GM12878 (cell line): ENCODE results near the gene BCKDK. TPM values are rescaled to one million over a fixed set of nuclear protein-coding genes. Genes with fewer than 3 reads are reported as not detected.

Experiments used
- ASH2L ChIP-seq: fragments of 300-600, 200-600 bp; sonication (generic); IDR thresholded peaks from 2 replicates; pipeline ENCODE4 v1.6.1; 2017; ENCODE audit warnings: low read depth, mild to moderate bottlenecking, borderline replicate concordance
- ATF3 ChIP-seq: IDR thresholded peaks from 2 replicates; pipeline ENCODE4 v1.6.1; 2011; ENCODE audit warnings: low read depth, mild to moderate bottlenecking, low read length, moderate library complexity, borderline replicate concordance; ENCODE audit errors: extremely low read depth
- ATF7 ChIP-seq: fragments of 450-650 bp; IDR thresholded peaks from 2 replicates; pipeline ENCODE4 v1.6.1; 2016; ENCODE audit warnings: low read depth, mild to moderate bottlenecking
- BCL11A ChIP-seq: IDR thresholded peaks from 2 replicates; pipeline ENCODE4 v1.6.1; 2011; ENCODE audit warnings: low read depth, low read length
- CBX5 ChIP-seq: sonication (generic); IDR thresholded peaks from 2 replicates; pipeline ENCODE4 v1.6.1; 2016; ENCODE audit warnings: low read depth, moderate library complexity, mild to moderate bottlenecking, inconsistent platforms
- CREM ChIP-seq: IDR thresholded peaks from 2 replicates; pipeline ENCODE4 v1.6.1; 2014; ENCODE audit warnings: antibody characterized with exemption, low read depth
- CTCF ChIP-seq, 3 experiments: IDR thresholded peaks in 2 of 3; conservative IDR thresholded peaks in 1 of 3; 2 replicates each; pipeline ENCODE4 v1.5.1; 2011; ENCODE audit warnings: low read depth in 3 of 3, low read length in 3 of 3, mild to moderate bottlenecking in 3 of 3, control low read depth in 2 of 3, moderate library complexity in 2 of 3, inconsistent platforms in 1 of 3, mixed read lengths in 1 of 3; ENCODE audit not compliant: control insufficient read depth in 2 of 3, insufficient read depth in 1 of 3; ENCODE audit errors: extremely low read depth in 1 of 3
- E2F8 ChIP-seq: fragments of 450-650 bp; IDR thresholded peaks from 2 replicates; pipeline ENCODE4 v1.6.1; 2018; ENCODE audit warnings: mild to moderate bottlenecking, low read depth, moderate library complexity; ENCODE audit not compliant: partially characterized antibody
- FOXM1 ChIP-seq: IDR thresholded peaks from 2 replicates; pipeline ENCODE4 v1.6.1; 2012; ENCODE audit warnings: low read depth, mild to moderate bottlenecking, inconsistent platforms, low read length, moderate library complexity
- GABPA ChIP-seq: IDR thresholded peaks from 2 replicates; pipeline ENCODE4 v1.6.1; 2014; ENCODE audit warnings: antibody characterized with exemption, low read depth, mild to moderate bottlenecking, inconsistent platforms
- MAX ChIP-seq: IDR thresholded peaks from 2 replicates; pipeline ENCODE4 v1.6.1; 2012; ENCODE audit warnings: low read depth, low read length, improper control_type of control experiment
- NKRF ChIP-seq: fragments of 450-650 bp; conservative IDR thresholded peaks from 2 replicates; pipeline ENCODE4 v1.6.1; 2017; ENCODE audit warnings: mild to moderate bottlenecking, moderate library complexity
- NR2F1 ChIP-seq: fragments of 450-650 bp; conservative IDR thresholded peaks from 2 replicates; pipeline ENCODE4 v1.6.1; 2017; ENCODE audit warnings: mild to moderate bottlenecking
- POLR2A ChIP-seq: IDR thresholded peaks from 2 replicates; pipeline ENCODE4 v1.6.1; 2011; ENCODE audit warnings: low read depth, mild to moderate bottlenecking, low read length
- POLR2AphosphoS5 ChIP-seq: IDR thresholded peaks from 2 replicates; pipeline ENCODE4 v1.6.1; 2011; ENCODE audit warnings: mild to moderate bottlenecking, low read length, inconsistent platforms
- RAD51 ChIP-seq: fragments of 450-650 bp; IDR thresholded peaks from 2 replicates; pipeline ENCODE4 v1.6.1; 2016; ENCODE audit warnings: moderate library complexity, mild to moderate bottlenecking, inconsistent platforms
- RB1 ChIP-seq: fragments of 450-650 bp; formaldehyde crosslinking; IDR thresholded peaks from 2 replicates; pipeline ENCODE4 v1.6.1; 2017; ENCODE audit warnings: mild to moderate bottlenecking, borderline replicate concordance
- RUNX3 ChIP-seq: IDR thresholded peaks from 2 replicates; pipeline ENCODE4 v1.6.1; 2012; ENCODE audit warnings: low read length, inconsistent platforms
- TCF12 ChIP-seq: IDR thresholded peaks from 2 replicates; pipeline ENCODE4 v1.6.1; 2011; ENCODE audit warnings: low read depth, mild to moderate bottlenecking, low read length
- ZNF274 ChIP-seq: IDR thresholded peaks from one replicate; pipeline ENCODE4 v1.8.0; 2011; ENCODE audit not compliant: insufficient read length, insufficient read depth
- polyA plus RNA-seq, 11 experiments: library from polyadenylated mRNA; depleted of rRNA in 4 of 11; unstranded in 6 of 11; stranded (reverse) in 5 of 11; fragments of >200 nt; fragmentation: Nextera tagmentation in 4 of 11; fragmentation: Illumina TruSeq in 1 of 11; extraction: Ambion mirVana in 4 of 11; extraction: Trizol in 1 of 11; gene quantifications; 1 replicate in 1 of 11; 2 replicates in 10 of 11; pipeline versions ENCODE4 v1.2.1 to v1.2.3, GENCODE V29; 2011 to 2016; ENCODE audit warnings: inconsistent platforms in 2 of 11, missing spikeins in 2 of 11, low read depth in 1 of 11
- total RNA-seq, 4 experiments: library from RNA; depleted of rRNA in 3 of 4; stranded (reverse); fragments of >200 nt in 3 of 4; fragmentation: Illumina TruSeq in 1 of 4; extraction: Trizol in 1 of 4; gene quantifications; 2 replicates each; pipeline versions ENCODE4 v1.2.1 to v1.2.3, GENCODE V29; 2013 to 2021
- TF ChIP-seq, protein P1 (sequence below): fragments of 450-650 bp; IDR thresholded peaks from 2 replicates; pipeline ENCODE4 v1.6.1; 2017; ENCODE audit warnings: mild to moderate bottlenecking, low read depth, inconsistent platforms; ENCODE audit not compliant: poor library complexity, severe bottlenecking

BCKDK gene
- total and polyA plus RNA-seq, 10 of the 15 experiments (the other 5 are each of a cell fraction or from before 2014, with no cell fraction given): 0.68 to 56.6 (median 32.8) TPM

DNA sequence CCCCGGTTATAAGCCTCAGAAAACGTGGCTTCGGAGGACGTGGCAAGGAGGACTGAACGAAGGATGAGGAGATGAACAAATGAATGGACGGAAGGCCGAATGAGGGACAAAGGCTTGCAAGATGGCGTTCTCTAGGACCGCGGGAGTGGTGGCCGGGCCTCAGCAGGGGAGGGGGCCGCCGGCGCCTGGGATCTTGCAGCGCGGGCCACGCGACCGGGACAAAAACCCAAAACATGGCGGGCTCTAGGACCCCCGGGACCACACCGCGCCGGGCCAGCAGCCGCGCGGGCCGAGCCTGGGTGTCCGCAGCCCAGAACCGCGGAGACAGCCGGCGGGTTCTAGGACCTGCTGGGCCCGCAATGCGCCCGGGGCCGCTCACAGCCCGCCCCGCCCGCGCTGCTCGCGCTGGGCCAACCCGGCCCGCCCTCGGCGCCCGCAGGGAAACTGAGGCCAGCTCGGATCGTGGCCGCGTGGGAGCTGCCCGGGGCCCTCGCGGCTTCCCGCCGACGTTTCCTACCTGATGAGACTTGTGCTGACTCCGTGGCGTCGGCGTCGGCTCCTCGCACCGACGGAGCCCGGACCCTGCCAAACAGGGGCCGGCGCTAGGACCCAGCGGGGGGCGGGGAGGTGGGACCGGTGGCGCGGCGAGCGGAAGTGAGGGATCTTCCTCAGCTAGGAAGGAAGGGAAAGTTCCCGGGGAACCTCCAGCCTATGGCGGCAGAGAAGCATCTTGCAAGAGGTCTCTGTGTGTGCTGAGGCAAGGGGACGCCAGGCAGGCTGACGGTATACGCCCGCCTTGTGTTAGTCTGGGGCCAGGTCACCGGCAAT, 34.8 kb upstream of the BCKDK start (continued):
- TF ChIP-seq E2F8: no peak
- TF ChIP-seq POLR2AphosphoS5: peak; percentile 36; the same call in 1 of the 2 replicates
- no peak for TF ChIP-seq FOXM1
- TF ChIP-seq ZNF274: no peak
- no peak for TF ChIP-seq CBX5
- TF ChIP-seq CTCF (IDR thresholded peaks at IDR 0.05 in 2 of 3, conservative IDR thresholded peaks at IDR 0.05 in 1 of 3; ENCODE audit: control insufficient read depth in 2 of 3, extremely low read depth in 1 of 3, insufficient read depth in 1 of 3, low read depth in 3 of 3, low read length in 3 of 3): no peak
- 0 out of 2 replicates have a peak, but pooled peaks have one; percentile 50 for TF ChIP-seq RB1
- TF ChIP-seq, protein P1, sequence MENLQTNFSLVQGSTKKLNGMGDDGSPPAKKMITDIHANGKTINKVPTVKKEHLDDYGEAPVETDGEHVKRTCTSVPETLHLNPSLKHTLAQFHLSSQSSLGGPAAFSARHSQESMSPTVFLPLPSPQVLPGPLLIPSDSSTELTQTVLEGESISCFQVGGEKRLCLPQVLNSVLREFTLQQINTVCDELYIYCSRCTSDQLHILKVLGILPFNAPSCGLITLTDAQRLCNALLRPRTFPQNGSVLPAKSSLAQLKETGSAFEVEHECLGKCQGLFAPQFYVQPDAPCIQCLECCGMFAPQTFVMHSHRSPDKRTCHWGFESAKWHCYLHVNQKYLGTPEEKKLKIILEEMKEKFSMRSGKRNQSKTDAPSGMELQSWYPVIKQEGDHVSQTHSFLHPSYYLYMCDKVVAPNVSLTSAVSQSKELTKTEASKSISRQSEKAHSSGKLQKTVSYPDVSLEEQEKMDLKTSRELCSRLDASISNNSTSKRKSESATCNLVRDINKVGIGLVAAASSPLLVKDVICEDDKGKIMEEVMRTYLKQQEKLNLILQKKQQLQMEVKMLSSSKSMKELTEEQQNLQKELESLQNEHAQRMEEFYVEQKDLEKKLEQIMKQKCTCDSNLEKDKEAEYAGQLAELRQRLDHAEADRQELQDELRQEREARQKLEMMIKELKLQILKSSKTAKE: no peak
- no peak; the same call in 1 of the 2 replicates for TF ChIP-seq MAX
- TF ChIP-seq NKRF: peak; percentile 42
- TF ChIP-seq ASH2L: peak; percentile 78; the same call in 1 of the 2 replicates
- no peak for TF ChIP-seq ATF3
- TF ChIP-seq RUNX3: peak; percentile 76
- peak; percentile 67 for TF ChIP-seq POLR2A
- TF ChIP-seq GABPA: no peak; the same call in 1 of the 2 replicates
- TF ChIP-seq TCF12: no peak
- no peak for TF ChIP-seq RAD51
- peak; percentile 69; the same call in 1 of the 2 replicates for TF ChIP-seq CREM
- no peak for TF ChIP-seq ATF7
- peak; percentile 74 for TF ChIP-seq NR2F1
- TF ChIP-seq BCL11A: no peak
